Measurements from ENCODE around the gene SSBP3. TPM values are rescaled to one million over a fixed set of nuclear protein-coding genes. Genes with fewer than 3 reads are reported as not detected.

Gene SSBP3
- polyA plus RNA-seq, 1 donor from 2014 or later, result 6.6 TPM

GRCh38 chr1:54204199-54204598 lies 202.0 kb downstream of the SSBP3 start:
- Mint-ChIP-seq H3K36me3 (peaks cover 2% of the 10 kb centered on the region), H3K27ac (no peak overlapping the region), H3K9me3 (no peaks in the 10 kb centered on the region), H3K4me3 (peak overlapping the region in 1 of 4 donors; percentile 25), H3K27me3 (no peaks in the 10 kb centered on the region), H3K4me1 (peaks cover 18 to 28% (median 22%) of the 10 kb centered on the region in 3 donors)

GRCh38 chr1:54200519-54200997 lies 205.6 kb downstream of the SSBP3 start:
- Mint-ChIP-seq H3K4me1 (peaks cover 24 to 31% (median 30%) of the 10 kb centered on the region in 3 donors), H3K27me3 (no peaks in the 10 kb centered on the region), H3K36me3 (peaks cover 2% of the 10 kb centered on the region), H3K9me3 (no peaks in the 10 kb centered on the region), H3K27ac (peak overlapping the region; percentile 20 to 92 (median 80)), H3K4me3 (peak overlapping the region; percentile 90 to 99 (median 95))

DNA sequence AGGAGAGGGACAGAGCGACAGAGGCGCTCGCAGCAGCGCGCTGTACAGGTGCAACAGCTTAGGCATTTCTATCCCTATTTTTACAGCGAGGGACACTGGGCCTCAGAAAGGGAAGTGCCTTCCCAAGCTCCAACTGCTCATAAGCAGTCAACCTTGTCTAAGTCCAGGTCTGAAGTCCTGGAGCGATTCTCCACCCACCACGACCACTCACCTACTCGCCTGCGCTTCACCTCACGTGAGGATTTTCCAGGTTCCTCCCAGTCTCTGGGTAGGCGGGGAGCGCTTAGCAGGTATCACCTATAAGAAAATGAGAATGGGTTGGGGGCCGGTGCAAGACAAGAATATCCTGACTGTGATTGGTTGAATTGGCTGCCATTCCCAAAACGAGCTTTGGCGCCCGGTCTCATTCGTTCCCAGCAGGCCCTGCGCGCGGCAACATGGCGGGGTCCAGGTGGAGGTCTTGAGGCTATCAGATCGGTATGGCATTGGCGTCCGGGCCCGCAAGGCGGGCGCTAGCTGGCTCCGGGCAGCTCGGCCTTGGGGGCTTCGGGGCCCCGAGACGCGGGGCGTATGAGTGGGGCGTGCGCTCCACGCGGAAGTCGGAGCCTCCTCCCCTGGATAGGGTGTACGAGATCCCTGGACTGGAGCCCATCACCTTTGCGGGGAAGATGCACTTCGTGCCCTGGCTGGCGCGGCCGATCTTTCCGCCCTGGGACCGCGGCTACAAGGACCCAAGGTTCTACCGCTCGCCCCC lies 206.3 kb downstream of the SSBP3 start, which contains the start of the genes CYB5RL and MRPL37:
Gene CYB5RL (minus strand): TSS at position 266 of the 754 bp plus-strand sequence. CDS start 4,414 bp downstream, outside the sequence.
Gene MRPL37 (plus strand): TSS at position 403 of the 754 bp plus-strand sequence. CDS start 77 bp downstream, at position 480.
- peak within 1 kb of the TSS; percentile 90 to 99 (median 95) for H3K4me3 Mint-ChIP-seq
- peak within 1 kb of the TSS; percentile 20 to 92 (median 80) for H3K27ac Mint-ChIP-seq
- peaks cover 24 to 31% (median 30%) of the 10 kb centered on the region in 3 donors for H3K4me1 Mint-ChIP-seq
- H3K36me3 Mint-ChIP-seq, result peaks cover 2% of the 10 kb centered on the region
- H3K9me3 Mint-ChIP-seq, result no peaks in the 10 kb centered on the region
- no peaks in the 10 kb centered on the region for H3K27me3 Mint-ChIP-seq

GRCh38 chr1:54199151-54199764 lies 206.9 kb downstream of the SSBP3 start:
- peak overlapping the region; percentile 90 to 99 (median 95) for H3K4me3 Mint-ChIP-seq
- H3K27ac Mint-ChIP-seq, result peak overlapping the region; percentile 20 to 92 (median 80)
- no peaks in the 10 kb centered on the region for H3K27me3 Mint-ChIP-seq
- H3K9me3 Mint-ChIP-seq, result no peaks in the 10 kb centered on the region
- H3K36me3 Mint-ChIP-seq, result peaks cover 2% of the 10 kb centered on the region
- peaks cover 24 to 31% (median 30%) of the 10 kb centered on the region in 3 donors for H3K4me1 Mint-ChIP-seq

- Mint-ChIP-seq H3K4me3 (no peak overlapping the region), H3K27ac (no peak overlapping the region), H3K27me3 (no peaks in the 10 kb centered on the region), H3K4me1 (peaks cover 0 to 5% (median 2%) of the 10 kb centered on the region in 3 donors), H3K36me3 (peaks cover 2% of the 10 kb centered on the region), H3K9me3 (no peaks in the 10 kb centered on the region)
Observed at GRCh38 chr1:54193453-54193852, 212.7 kb downstream of the SSBP3 start.

GRCh38 chr1:54191525-54191924 lies 214.7 kb downstream of the SSBP3 start:
- no peaks in the 10 kb centered on the region for H3K9me3 Mint-ChIP-seq
- H3K27ac Mint-ChIP-seq, result no peak overlapping the region
- no peak overlapping the region for H3K4me3 Mint-ChIP-seq
- H3K27me3 Mint-ChIP-seq, result no peaks in the 10 kb centered on the region
- peaks cover 6% of the 10 kb centered on the region for H3K36me3 Mint-ChIP-seq
- peaks cover 0 to under 1% (median 0%) of the 10 kb centered on the region in 3 donors for H3K4me1 Mint-ChIP-seq

DNA sequence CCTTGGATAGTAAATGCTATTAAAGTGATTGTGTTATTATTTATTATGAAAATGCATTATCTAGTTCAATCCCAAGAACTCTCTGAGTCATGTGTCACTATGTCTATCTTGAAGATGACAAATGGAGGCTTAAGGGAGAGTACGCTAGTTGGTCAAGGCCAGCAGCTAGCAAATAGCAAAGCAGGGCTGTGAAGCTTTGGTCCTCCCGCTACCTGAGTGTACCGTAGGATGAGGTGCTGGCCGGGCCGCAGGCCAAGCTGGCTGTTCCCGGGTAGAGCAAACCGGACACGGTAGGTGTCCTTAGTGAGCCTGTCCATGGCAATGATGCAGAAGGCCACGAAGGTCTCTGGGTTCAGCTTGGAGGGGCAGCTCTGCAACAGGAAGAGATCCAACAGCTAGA lies 215.7 kb downstream of the SSBP3 start:
- Mint-ChIP-seq H3K36me3 (peaks cover 13% of the 10 kb centered on the region), H3K27me3 (no peaks in the 10 kb centered on the region), H3K4me1 (no peaks in the 10 kb centered on the region), H3K27ac (no peak overlapping the region), H3K9me3 (no peaks in the 10 kb centered on the region), H3K4me3 (no peak overlapping the region)

GRCh38 chr1:54188291-54188690 lies 217.9 kb downstream of the SSBP3 start:
- Mint-ChIP-seq H3K4me1 (no peaks in the 10 kb centered on the region), H3K27ac (peak overlapping the region in 1 of 3 donors; percentile 54), H3K4me3 (no peak overlapping the region), H3K36me3 (peaks cover 13% of the 10 kb centered on the region), H3K27me3 (no peaks in the 10 kb centered on the region), H3K9me3 (no peaks in the 10 kb centered on the region)

DNA sequence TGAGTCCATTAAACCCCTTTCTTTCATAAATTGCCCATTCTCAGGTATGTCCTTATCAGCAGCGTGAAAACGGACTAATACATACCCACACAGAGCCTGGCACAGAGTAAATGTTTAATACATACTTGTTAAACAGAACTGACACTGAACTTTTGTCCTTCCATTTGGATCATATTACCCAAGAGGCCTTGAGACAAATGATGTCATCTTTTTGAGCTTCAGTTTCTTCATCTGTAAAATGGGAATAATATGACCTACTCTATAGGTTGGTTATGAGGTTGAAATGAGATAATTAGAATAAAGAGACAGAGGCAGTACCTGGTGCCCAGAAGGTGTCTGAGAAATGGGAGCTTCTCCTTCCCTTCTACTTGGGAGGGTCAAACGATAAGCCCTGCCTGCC lies 220.1 kb downstream of the SSBP3 start:
- no peaks in the 10 kb centered on the region for H3K9me3 Mint-ChIP-seq
- no peak overlapping the region for H3K4me3 Mint-ChIP-seq
- H3K27ac Mint-ChIP-seq, result no peak overlapping the region
- no peaks in the 10 kb centered on the region for H3K27me3 Mint-ChIP-seq
- H3K36me3 Mint-ChIP-seq, result peaks cover 17% of the 10 kb centered on the region
- no peaks in the 10 kb centered on the region for H3K4me1 Mint-ChIP-seq

- Mint-ChIP-seq H3K4me1 (no peaks in the 10 kb centered on the region), H3K27ac (no peak overlapping the region), H3K36me3 (peaks cover 9% of the 10 kb centered on the region), H3K27me3 (no peaks in the 10 kb centered on the region), H3K4me3 (no peak overlapping the region), H3K9me3 (no peaks in the 10 kb centered on the region)
Observed at GRCh38 chr1:54180701-54181360, 225.4 kb downstream of the SSBP3 start.

DNA sequence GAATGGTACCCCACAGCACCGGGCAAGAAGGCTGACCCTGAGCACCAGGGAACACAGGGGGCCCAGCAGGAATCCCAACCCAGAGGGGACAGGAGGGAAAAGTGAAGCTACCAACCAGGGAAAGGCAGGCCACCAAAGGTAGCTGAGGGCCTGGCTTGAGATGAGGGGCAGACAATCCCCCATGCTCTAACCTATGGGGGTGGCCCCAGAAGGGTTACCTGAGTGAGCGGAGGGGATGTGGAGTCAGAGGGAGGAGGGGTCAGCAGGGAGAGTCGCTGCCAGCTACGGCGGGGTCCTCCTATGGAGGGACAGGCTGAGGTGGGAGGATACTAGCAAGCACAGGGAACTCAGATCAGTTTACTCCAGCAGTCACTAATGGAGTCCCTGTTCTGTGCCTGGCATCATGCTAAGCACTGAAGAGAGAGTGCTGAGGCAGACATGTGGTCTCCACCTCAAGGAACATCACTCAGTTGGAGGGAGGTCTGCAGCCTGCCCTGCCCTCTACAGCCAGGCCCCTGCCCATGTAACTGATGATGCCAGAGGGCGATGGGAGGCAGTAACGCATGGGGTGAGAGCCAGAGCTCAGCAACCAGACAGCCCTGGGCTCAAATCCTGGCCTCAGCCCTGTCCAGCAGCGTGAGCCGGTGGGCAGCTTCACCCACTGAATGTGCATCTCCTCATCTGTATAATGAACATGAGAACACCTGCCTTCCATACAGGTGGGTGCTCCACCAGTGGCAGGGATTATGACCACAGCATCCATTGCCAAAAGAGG lies 227.7 kb downstream of the SSBP3 start:
- no peaks in the 10 kb centered on the region for H3K9me3 Mint-ChIP-seq
- H3K27ac Mint-ChIP-seq, result no peak overlapping the region

DNA sequence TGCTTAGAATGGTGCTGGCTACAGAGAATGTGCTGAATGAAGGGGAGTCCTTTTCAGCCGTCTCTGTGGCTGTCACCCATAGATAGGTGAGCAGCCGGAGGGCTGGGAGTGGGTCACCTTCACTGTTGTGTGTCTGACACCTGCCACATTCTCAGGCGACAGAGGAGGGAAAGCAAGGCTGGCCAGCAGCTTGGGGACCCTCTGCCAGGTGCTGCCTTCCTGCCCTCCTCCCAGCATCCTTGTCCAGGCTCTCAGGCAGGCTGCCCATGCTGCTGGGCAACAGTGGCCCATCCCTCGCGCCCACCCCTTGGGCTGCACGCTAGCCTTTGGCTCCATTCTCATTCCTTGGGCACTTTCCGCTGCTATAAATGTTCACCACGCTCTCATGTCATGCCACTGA lies 228.5 kb downstream of the SSBP3 start:
- Mint-ChIP-seq H3K4me3 (no peak overlapping the region), H3K4me1 (no peaks in the 10 kb centered on the region), H3K9me3 (no peaks in the 10 kb centered on the region), H3K27ac (no peak overlapping the region), H3K27me3 (no peaks in the 10 kb centered on the region), H3K36me3 (peaks cover 9% of the 10 kb centered on the region)

More for the DNA sequence above, 227.7 kb downstream of the SSBP3 start:
- H3K4me1 Mint-ChIP-seq, result no peaks in the 10 kb centered on the region
- no peaks in the 10 kb centered on the region for H3K27me3 Mint-ChIP-seq
- peaks cover 9% of the 10 kb centered on the region for H3K36me3 Mint-ChIP-seq
- no peak overlapping the region for H3K4me3 Mint-ChIP-seq

DNA sequence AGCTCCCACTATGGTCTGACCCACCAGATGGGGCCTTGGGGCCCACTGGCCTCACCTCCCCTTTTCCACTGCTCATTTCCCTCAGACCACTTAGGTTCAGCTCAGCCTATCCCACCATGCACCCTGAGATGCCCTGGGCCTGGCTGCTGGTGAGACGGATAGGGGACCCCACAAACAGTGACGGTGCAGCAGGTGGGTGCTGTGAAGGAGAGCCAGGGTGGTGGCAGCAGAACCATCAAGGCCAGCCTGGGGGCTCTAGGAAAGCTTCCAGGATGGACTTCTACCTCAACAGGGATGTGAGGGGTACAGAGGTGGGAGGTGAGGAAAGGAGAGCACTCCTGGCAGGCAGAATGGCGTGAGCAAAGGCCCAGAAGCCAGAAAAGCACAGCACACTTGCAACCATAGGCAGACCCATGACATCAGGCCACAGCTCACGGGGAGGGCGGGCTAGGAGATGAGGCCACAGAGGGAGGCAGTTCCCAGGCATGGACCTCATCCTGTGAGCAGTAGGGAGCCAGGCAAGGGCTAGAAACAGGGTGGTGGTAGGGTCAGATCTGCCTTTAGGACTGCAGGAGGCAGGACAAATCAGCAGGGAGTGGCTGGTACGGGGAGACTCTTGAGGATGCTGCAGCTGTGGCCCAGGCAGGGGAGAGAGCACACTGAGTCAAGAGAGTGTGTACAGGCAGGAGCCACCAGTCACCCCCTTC lies 229.4 kb downstream of the SSBP3 start:
- H3K9me3 Mint-ChIP-seq, result no peaks in the 10 kb centered on the region
- H3K4me3 Mint-ChIP-seq, result peak overlapping the region in 1 of 4 donors; percentile 23
- H3K27ac Mint-ChIP-seq, result peak overlapping the region in 1 of 3 donors; percentile 23

More for the DNA sequence above, 229.4 kb downstream of the SSBP3 start:
- peaks cover 9% of the 10 kb centered on the region for H3K36me3 Mint-ChIP-seq
- H3K4me1 Mint-ChIP-seq, result no peaks in the 10 kb centered on the region
- H3K27me3 Mint-ChIP-seq, result no peaks in the 10 kb centered on the region
